Sigmoid colon (tissue), 7 donors: ENCODE measurements around the gene ANKRD31. TPM values are rescaled to one million over a fixed set of nuclear protein-coding genes. Genes with fewer than 3 reads are reported as not detected.
"Not testable (repeated sequence)": the region's sequence is repeated elsewhere in the genome, so short reads cannot be mapped to it uniquely, and the experiment has no call there.

ENCODE experiments used
- DNase-seq: peaks from one replicate; pipeline ENCODE4 v3.0.0-alpha.2; 2019
- H3K27ac ChIP-seq, 4 donors: fragments of 200-600 bp; sonication (generic); one replicate each; pipeline ENCODE4 v1.5.1; 2016 to 2019; ENCODE audit warnings: mild to moderate bottlenecking in 1 of 4
- H3K27me3 ChIP-seq, 3 donors: fragments of 200-600 bp; sonication (generic); one replicate each; pipeline ENCODE4 v1.5.1; 2019; ENCODE audit warnings: mild to moderate bottlenecking in 1 of 3
- H3K36me3 ChIP-seq, 4 donors: fragments of 200-600 bp; sonication (generic); one replicate each; pipeline ENCODE4 v1.5.1; 2016 to 2019
- H3K4me1 ChIP-seq, 4 donors: fragments of 200-600 bp; sonication (generic); one replicate each; pipeline ENCODE4 v1.5.1; 2017 to 2019
- H3K4me3 ChIP-seq, 4 donors: fragments of 200-600 bp; sonication (generic); one replicate each; pipeline ENCODE4 v1.5.1; 2017 to 2019; ENCODE audit warnings: mild to moderate bottlenecking in 2 of 4, moderate library complexity in 1 of 4
- H3K9me3 ChIP-seq, 4 donors: fragments of 200-600 bp in 3 of 4; sonication (generic) in 3 of 4; one replicate each; pipeline versions ENCODE4 v1.5.1 to v1.6.1; 2013 to 2019
- EP300 ChIP-seq, 4 donors: sonication (generic); formaldehyde crosslinking; IDR thresholded peaks; one replicate each; pipeline ENCODE4 v1.6.1; 2017; ENCODE audit warnings: antibody characterized with exemption in 4 of 4
- POLR2A ChIP-seq, 2 donors: fragments of 450-650 bp; IDR thresholded peaks; one replicate each; pipeline ENCODE4 v1.6.1; 2016; ENCODE audit warnings: antibody characterized with exemption in 2 of 2, mild to moderate bottlenecking in 2 of 2, moderate library complexity in 2 of 2
- POLR2AphosphoS5 ChIP-seq, 4 donors: sonication (generic); formaldehyde crosslinking; IDR thresholded peaks; one replicate each; pipeline ENCODE4 v1.6.1; 2017; ENCODE audit warnings: antibody characterized with exemption in 4 of 4
- WGBS, 2 donors: extraction: QIAGEN DNeasy Blood & Tissue Kit; methylation state at CpG; one replicate each; pipeline ENCODE4 v1.1.7; 2013; 5-methylcytosine and 5-hydroxymethylcytosine counted together
- intact Hi-C: fragments of 100-400 bp; cut with DNase I; formaldehyde crosslinking; loops from one replicate; pipeline ENCODE4 v1.15.1; 2023
- polyA plus RNA-seq, 3 donors: library from polyadenylated mRNA; stranded (reverse); fragments of 200-250 nt; gene quantifications; one replicate each; pipeline ENCODE4 v1.2.3, GENCODE V29; 2013
- total RNA-seq, 4 donors: library from RNA; depleted of rRNA; stranded (reverse); fragments of >200 nt; gene quantifications; one replicate each; pipeline ENCODE4 v1.1.0, GENCODE V29; 2016
- TF ChIP-seq, protein P1 (sequence below), 4 experiments: fragments of 450-650 bp in 3 of 4; fragments of 200-600 bp in 1 of 4; IDR thresholded peaks; one replicate each; pipeline ENCODE4 v1.5.1; 2016 to 2019; ENCODE audit warnings: antibody characterized with exemption in 4 of 4, mild to moderate bottlenecking in 3 of 4, moderate library complexity in 2 of 4
- donor health status: healthy with polysubstance abuse.
- donor health status: Bipolar disorder and iron deficiency.
- donor health status: healthy.

ANKRD31 gene
- total and polyA plus RNA-seq, 7 donors, result under 0.01 to 0.33 (median 0.15) TPM; not detected in 3

DNA sequence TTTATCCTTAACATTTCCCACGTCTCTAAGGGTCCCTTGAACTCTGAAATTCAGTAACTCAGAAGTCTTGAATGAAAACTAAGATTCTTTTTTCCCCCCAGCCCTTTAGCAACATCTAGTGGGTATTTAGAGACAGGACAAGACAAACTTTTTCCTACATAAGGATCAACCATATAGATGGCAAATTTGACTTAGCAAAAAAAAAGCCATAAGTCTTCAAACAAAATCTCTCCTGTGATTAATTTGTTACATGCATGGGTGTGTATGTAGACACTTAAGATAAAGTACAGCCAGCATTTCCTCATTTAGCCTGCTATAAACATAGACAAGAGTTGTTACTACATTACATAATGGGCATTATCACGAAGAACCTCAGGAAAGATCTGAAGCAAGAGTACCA lies 29.1 kb upstream of the ANKRD31 start:
- Histone ChIP-seq H3K4me1 (no peaks in the 10 kb centered on the region), H3K27ac (no peak overlapping the region), H3K4me3 (no peak overlapping the region), H3K27me3 (no peaks in the 10 kb centered on the region), H3K9me3 (no peaks in the 10 kb centered on the region), H3K36me3 (no peaks in the 10 kb centered on the region)
- WGBS, 2 donors, result 8 to 27% methylated on average over 2 of the region's 2 CpGs
- DNase-seq, result no peak
- TF ChIP-seq, protein P1, sequence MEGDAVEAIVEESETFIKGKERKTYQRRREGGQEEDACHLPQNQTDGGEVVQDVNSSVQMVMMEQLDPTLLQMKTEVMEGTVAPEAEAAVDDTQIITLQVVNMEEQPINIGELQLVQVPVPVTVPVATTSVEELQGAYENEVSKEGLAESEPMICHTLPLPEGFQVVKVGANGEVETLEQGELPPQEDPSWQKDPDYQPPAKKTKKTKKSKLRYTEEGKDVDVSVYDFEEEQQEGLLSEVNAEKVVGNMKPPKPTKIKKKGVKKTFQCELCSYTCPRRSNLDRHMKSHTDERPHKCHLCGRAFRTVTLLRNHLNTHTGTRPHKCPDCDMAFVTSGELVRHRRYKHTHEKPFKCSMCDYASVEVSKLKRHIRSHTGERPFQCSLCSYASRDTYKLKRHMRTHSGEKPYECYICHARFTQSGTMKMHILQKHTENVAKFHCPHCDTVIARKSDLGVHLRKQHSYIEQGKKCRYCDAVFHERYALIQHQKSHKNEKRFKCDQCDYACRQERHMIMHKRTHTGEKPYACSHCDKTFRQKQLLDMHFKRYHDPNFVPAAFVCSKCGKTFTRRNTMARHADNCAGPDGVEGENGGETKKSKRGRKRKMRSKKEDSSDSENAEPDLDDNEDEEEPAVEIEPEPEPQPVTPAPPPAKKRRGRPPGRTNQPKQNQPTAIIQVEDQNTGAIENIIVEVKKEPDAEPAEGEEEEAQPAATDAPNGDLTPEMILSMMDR (IDR thresholded peaks at IDR 0.05), result peak in 1 of 4 experiments; percentile 35
- TF ChIP-seq POLR2A (IDR thresholded peaks at IDR 0.05), result no peak
- no peak for TF ChIP-seq EP300 (IDR thresholded peaks at IDR 0.05)
- TF ChIP-seq POLR2AphosphoS5 (IDR thresholded peaks at IDR 0.05), result no peak
- intact Hi-C loops, result no loop called here

GRCh38 chr5:75262271-75262670 lies 25.6 kb upstream of the ANKRD31 start:
- WGBS, 2 donors, result 15 to 55% methylated on average over 3 of the region's 3 CpGs
- H3K4me1 ChIP-seq, result no peaks in the 10 kb centered on the region
- DNase-seq, result no peak
- H3K27me3 ChIP-seq, result no peaks in the 10 kb centered on the region
- H3K4me3 ChIP-seq, result no peak overlapping the region
- intact Hi-C loops, result no loop called here
- H3K36me3 ChIP-seq, result no peaks in the 10 kb centered on the region
- H3K9me3 ChIP-seq, result no peaks in the 10 kb centered on the region
- H3K27ac ChIP-seq, result no peak overlapping the region
- TF ChIP-seq POLR2AphosphoS5 (IDR thresholded peaks at IDR 0.05) (no peak), EP300 (IDR thresholded peaks at IDR 0.05) (no peak)
- TF ChIP-seq, protein P1 (IDR thresholded peaks at IDR 0.05), result no peak

GRCh38 chr5:75260708-75261107 lies 24.0 kb upstream of the ANKRD31 start:
- intact Hi-C loops, result no loop called here
- WGBS, 2 donors, result 19 to 71% methylated on average over 2 of the region's 2 CpGs

GRCh38 chr5:75250452-75250851 lies 13.8 kb upstream of the ANKRD31 start:
- WGBS, 2 donors, result 86 to 94% methylated on average over 4 of the region's 4 CpGs
- H3K36me3 ChIP-seq, DNase-seq, H3K4me1 ChIP-seq, H3K27me3 ChIP-seq, H3K4me3 ChIP-seq, H3K9me3 ChIP-seq, H3K27ac ChIP-seq, intact Hi-C loops: not testable (repeated sequence)

More at GRCh38 chr5:75260708-75261107, 24.0 kb upstream of the ANKRD31 start:
- no peak for TF ChIP-seq EP300 (IDR thresholded peaks at IDR 0.05)
- no peak for TF ChIP-seq POLR2A (IDR thresholded peaks at IDR 0.05)
- TF ChIP-seq POLR2AphosphoS5 (IDR thresholded peaks at IDR 0.05), result no peak
- TF ChIP-seq, protein P1 (IDR thresholded peaks at IDR 0.05), result no peak
- peaks cover 0 to 3% (median 0%) of the 10 kb centered on the region in 4 donors for H3K9me3 ChIP-seq
- H3K27ac ChIP-seq, result no peak overlapping the region
- no peak overlapping the region for H3K4me3 ChIP-seq
- no peaks in the 10 kb centered on the region for H3K36me3 ChIP-seq
- DNase-seq, result no peak
- no peaks in the 10 kb centered on the region for H3K4me1 ChIP-seq
- H3K27me3 ChIP-seq, result no peaks in the 10 kb centered on the region

GRCh38 chr5:75245023-75245422 lies 8.3 kb upstream of the ANKRD31 start:
- no peak for DNase-seq
- intact Hi-C loops, result no loop called here
- no peaks in the 10 kb centered on the region for H3K9me3 ChIP-seq
- no peak overlapping the region for H3K4me3 ChIP-seq
- no peaks in the 10 kb centered on the region for H3K36me3 ChIP-seq
- 24 to 82% methylated on average over 2 of the region's 2 CpGs for WGBS, 2 donors
- no peaks in the 10 kb centered on the region for H3K4me1 ChIP-seq
- no peaks in the 10 kb centered on the region for H3K27me3 ChIP-seq
- no peak overlapping the region for H3K27ac ChIP-seq
- TF ChIP-seq, protein P1 (IDR thresholded peaks at IDR 0.05), result no peak
- TF ChIP-seq POLR2A (IDR thresholded peaks at IDR 0.05) (no peak), EP300 (IDR thresholded peaks at IDR 0.05) (no peak), POLR2AphosphoS5 (IDR thresholded peaks at IDR 0.05) (no peak)
